ENCODE results near the gene CLEC19A. TPM values are rescaled to one million over a fixed set of nuclear protein-coding genes. Genes with fewer than 3 reads are reported as not detected.
A peak's percentile ranks its signal among the peaks of the same experiment; 100 is the strongest.

The CLEC19A gene
- total and polyA plus RNA-seq, 8 donors, result 0.18 to 0.99 (median 0.49) TPM

DNA sequence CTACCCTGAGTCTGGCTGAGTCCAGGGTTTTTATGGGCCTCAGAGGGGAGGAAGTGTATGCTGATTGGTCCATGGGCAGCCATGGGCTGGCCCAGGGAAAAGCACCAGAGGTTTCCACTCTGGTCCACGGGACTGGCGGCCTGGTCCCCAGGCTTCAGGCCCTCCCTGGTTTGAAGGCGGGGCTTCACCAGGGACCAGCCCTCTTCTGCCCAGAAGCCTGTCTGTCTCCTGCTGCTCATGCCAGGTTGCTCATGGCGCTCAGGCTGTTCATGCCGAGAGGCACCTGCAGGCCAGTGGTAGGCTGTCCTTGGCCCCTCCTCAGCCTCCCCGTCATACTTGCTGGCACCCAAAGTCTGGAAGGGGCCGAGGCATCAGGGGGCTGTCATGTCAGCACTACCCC, 45.0 kb upstream of the CLEC19A start:
- Histone ChIP-seq H3K4me1 (no peaks in the 10 kb centered on the region), H3K36me3 (peaks cover 0 to 8% of the 10 kb centered on the region in 2 donors), H3K4me3 (no peak overlapping the region), H3K27me3 (no peaks in the 10 kb centered on the region), H3K27ac (no peak overlapping the region), H3K9me3 (peaks cover 0 to 24% of the 10 kb centered on the region in 2 donors)
- ATAC-seq (no peak), DNase-seq (no peak)
- TF ChIP-seq CTCF (IDR thresholded peaks at IDR 0.05), result no peak
- intact Hi-C loops (cut with DNase I), result no loop called here

- no peak for TF ChIP-seq CTCF (IDR thresholded peaks at IDR 0.05)
- intact Hi-C loops (cut with DNase I), result no loop called here
- Histone ChIP-seq H3K27ac (no peak overlapping the region), H3K4me3 (no peak overlapping the region), H3K36me3 (peaks cover 0 to 8% of the 10 kb centered on the region in 2 donors), H3K27me3 (no peaks in the 10 kb centered on the region), H3K4me1 (no peaks in the 10 kb centered on the region), H3K9me3 (peaks cover 0 to 18% of the 10 kb centered on the region in 2 donors)
- DNase-seq (no peak), ATAC-seq (no peak)
These were observed 44.0 kb upstream of the CLEC19A start for GRCh38 chr16:19241512-19241911.

DNA sequence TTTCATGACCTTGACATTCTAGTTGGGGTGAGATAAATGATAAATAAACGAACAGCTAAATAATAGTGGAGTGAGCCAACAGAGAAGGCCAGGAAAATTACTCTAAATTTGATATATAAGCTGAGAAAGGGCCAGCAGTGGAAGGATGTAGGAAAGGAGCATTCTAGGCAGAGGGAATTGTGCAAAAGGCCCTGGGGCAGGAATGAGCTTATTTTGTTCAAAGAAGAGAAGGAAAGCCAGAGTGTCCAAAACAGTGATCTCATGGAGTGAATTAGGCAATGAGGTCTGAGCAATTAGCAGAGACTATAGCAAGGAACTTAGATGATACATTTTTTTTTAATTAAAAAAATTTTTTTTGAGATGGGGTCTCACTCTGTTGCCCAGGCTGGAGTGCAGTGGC, 43.3 kb upstream of the CLEC19A start:
- DNase-seq (no peak), ATAC-seq (no peak)
- Histone ChIP-seq H3K9me3 (peaks cover 0 to 18% of the 10 kb centered on the region in 2 donors), H3K36me3 (peaks cover 0 to 8% of the 10 kb centered on the region in 2 donors), H3K4me1 (no peaks in the 10 kb centered on the region), H3K4me3 (no peak overlapping the region), H3K27ac (no peak overlapping the region), H3K27me3 (no peaks in the 10 kb centered on the region)
- intact Hi-C loops (cut with DNase I), result no loop called here
- no peak for TF ChIP-seq CTCF (IDR thresholded peaks at IDR 0.05)

DNA sequence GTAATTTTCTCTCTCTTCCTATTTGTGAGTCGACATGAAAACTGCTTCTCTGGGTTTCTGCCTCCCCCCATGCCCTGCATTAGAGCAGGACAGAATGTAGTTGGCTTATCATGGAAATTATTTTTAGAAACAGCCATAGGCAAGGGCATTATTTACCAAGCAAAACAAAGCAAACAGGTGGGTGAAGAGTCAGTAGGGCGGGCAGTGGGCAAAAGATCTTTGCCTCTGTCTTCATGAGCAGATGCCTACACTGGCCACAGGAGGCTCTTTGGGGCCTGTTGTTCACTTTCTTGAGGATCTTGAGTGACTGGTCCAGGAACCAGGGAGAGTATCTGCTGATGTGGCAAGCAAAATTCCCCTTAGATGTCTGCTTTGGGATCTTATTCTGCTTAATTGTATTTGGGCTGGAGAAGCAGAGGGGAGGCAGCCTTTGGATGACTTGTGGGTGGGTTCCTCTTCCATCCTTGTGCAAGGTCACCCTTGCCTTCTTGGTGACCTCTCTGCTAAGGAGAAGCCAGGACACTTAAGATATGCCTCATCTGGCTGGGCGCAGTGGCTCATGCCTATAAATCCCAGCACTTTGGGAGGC, 42.5 kb upstream of the CLEC19A start:
- Histone ChIP-seq H3K27ac (no peak overlapping the region), H3K4me1 (no peaks in the 10 kb centered on the region), H3K36me3 (peaks cover 0 to 8% of the 10 kb centered on the region in 2 donors), H3K4me3 (no peak overlapping the region), H3K9me3 (peaks cover 0 to 16% of the 10 kb centered on the region in 2 donors), H3K27me3 (no peaks in the 10 kb centered on the region)
- ATAC-seq (no peak), DNase-seq (no peak)
- TF ChIP-seq CTCF (IDR thresholded peaks at IDR 0.05), result no peak
- intact Hi-C loops (cut with DNase I), result no loop called here

GRCh38 chr16:19245326-19245925, 40.1 kb upstream of the CLEC19A start:
- ATAC-seq (peak; percentile 29), DNase-seq (no peak)
- Histone ChIP-seq H3K4me3 (no peak overlapping the region), H3K36me3 (peaks cover 0 to 2% of the 10 kb centered on the region in 2 donors), H3K27me3 (no peaks in the 10 kb centered on the region), H3K4me1 (no peaks in the 10 kb centered on the region), H3K9me3 (peaks cover 0 to 6% of the 10 kb centered on the region in 2 donors), H3K27ac (no peak overlapping the region)
- TF ChIP-seq CTCF (IDR thresholded peaks at IDR 0.05), result no peak
- intact Hi-C loops (cut with DNase I), result no loop called here

All from left lung (tissue), 10 donors.